ENCODE measurements around the gene MTERF2.

MTERF2 gene

DNA sequence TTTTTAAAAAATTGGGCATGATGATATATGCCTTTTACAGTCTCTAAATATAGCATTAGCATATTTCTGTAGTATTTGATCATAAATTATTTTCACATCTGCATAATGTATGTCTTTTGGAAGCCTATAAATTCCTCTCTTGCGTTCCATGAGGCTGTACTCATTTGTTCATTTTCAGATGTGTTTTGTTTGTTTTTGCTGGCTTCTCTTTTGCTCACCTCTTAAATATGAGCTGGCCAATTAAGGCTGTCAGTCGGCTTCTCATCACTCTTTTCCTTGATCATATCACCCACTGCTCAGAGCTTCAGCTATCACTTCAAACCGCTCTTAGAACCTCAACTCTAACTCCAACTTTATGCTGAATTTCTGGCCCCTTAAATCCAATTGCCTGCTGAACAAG is 24.7 kb downstream of the MTERF2 start:
- TF ChIP-seq MYC (IDR thresholded peaks at IDR 0.05; ENCODE audit: low read depth, low read length): no peak
- TF ChIP-seq POLR2A (IDR thresholded peaks at IDR 0.05; ENCODE audit: extremely low read depth, insufficient read length): no peak
- no peak overlapping the region for H3K4me3 ChIP-seq (ENCODE audit: low read depth, low read length)

DNA sequence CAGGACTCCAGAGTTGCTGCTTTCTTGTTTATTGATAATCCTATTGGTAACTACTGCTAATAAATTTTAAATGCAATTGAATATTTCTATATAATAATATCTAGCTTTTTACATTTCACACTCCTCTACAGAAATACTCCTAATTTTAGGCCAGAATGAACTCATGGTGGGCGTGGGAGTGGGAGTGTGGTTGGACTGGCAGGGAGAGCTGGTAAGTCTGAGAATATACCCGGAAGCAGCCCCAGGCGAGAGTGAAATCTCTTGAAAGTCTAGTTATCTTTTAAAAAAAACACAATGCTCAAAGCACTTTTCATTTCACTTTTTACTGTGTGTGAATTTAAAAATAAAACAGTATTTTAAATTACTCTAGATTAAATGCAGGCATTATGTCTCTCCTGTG is 26.5 kb downstream of the MTERF2 start:
- TF ChIP-seq, protein P1, sequence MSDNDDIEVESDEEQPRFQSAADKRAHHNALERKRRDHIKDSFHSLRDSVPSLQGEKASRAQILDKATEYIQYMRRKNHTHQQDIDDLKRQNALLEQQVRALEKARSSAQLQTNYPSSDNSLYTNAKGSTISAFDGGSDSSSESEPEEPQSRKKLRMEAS (IDR thresholded peaks at IDR 0.05; ENCODE audit: low read depth, low read length): no peak
- TF ChIP-seq POLR2A (IDR thresholded peaks at IDR 0.05; ENCODE audit: extremely low read depth, insufficient read length) (no peak), MYC (IDR thresholded peaks at IDR 0.05; ENCODE audit: low read depth, low read length) (no peak)
- TF ChIP-seq, protein P2, sequence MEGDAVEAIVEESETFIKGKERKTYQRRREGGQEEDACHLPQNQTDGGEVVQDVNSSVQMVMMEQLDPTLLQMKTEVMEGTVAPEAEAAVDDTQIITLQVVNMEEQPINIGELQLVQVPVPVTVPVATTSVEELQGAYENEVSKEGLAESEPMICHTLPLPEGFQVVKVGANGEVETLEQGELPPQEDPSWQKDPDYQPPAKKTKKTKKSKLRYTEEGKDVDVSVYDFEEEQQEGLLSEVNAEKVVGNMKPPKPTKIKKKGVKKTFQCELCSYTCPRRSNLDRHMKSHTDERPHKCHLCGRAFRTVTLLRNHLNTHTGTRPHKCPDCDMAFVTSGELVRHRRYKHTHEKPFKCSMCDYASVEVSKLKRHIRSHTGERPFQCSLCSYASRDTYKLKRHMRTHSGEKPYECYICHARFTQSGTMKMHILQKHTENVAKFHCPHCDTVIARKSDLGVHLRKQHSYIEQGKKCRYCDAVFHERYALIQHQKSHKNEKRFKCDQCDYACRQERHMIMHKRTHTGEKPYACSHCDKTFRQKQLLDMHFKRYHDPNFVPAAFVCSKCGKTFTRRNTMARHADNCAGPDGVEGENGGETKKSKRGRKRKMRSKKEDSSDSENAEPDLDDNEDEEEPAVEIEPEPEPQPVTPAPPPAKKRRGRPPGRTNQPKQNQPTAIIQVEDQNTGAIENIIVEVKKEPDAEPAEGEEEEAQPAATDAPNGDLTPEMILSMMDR (IDR thresholded peaks at IDR 0.05; ENCODE audit: low read depth, low read length): no peak
- DNase-seq (ENCODE audit: low read depth): no peak
- no peak overlapping the region for H3K4me3 ChIP-seq (ENCODE audit: low read depth, low read length)

More for the DNA sequence above, 24.7 kb downstream of the MTERF2 start:
- no peak for DNase-seq (ENCODE audit: low read depth)

DNA sequence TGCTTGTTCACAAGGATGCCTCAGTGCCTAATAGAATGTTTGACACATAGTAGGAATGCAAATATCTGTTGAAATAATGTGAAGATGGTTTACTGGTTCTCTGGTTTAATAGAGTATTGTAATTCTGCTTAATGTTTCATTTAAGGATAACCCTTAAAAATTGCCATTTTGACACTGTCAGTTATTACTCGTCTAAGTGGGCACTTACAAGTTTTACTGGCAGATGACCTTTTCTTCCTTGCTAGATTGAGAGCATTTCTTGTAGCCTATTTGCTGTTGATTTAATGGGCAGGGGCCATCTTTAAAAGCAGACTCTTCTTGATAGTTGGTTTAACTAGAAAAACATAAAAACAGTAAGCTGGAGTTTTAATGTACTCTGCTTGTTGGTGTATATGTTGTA is 29.4 kb downstream of the MTERF2 start:
- peak; percentile 11 for DNase-seq (ENCODE audit: low read depth)
- TF ChIP-seq MYC (IDR thresholded peaks at IDR 0.05; ENCODE audit: low read depth, low read length) (no peak), POLR2A (IDR thresholded peaks at IDR 0.05; ENCODE audit: extremely low read depth, insufficient read length) (no peak)
- TF ChIP-seq, protein P2 (IDR thresholded peaks at IDR 0.05; ENCODE audit: low read depth, low read length): no peak
- TF ChIP-seq, protein P1 (IDR thresholded peaks at IDR 0.05; ENCODE audit: low read depth, low read length): no peak
- peak overlapping the region; percentile 87 for H3K4me3 ChIP-seq (ENCODE audit: low read depth, low read length)

DNA sequence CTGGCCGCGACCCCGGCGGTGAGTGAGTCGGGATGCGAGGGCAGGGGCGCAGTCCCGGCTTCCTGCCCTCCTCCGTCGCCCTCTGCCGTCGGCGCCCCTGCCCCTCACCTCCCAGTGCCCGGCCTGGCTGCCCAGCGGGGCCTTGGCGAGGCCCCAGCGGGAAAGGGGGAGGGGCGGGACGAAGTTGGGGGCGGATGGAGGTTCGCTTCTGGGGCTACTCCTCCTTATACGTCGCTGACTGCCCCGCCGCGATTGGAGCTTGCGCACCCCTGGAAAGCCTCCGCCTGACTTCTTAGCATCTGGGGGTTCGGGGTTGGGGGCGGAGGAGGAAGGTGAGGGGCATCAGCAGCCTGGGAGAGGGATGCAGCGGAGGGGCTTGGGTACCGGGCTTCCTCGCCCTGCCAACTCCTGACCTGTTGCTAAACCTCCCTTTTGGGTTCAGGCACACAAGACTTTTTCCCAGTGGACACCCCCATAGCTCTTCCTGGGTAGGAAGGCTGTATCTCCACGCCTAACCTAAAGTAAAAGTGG is 30.8 kb downstream of the MTERF2 start:
- no peak for DNase-seq (ENCODE audit: low read depth)
- H3K4me3 ChIP-seq (ENCODE audit: low read depth, low read length): peak overlapping the region; percentile 87
- TF ChIP-seq, protein P2 (IDR thresholded peaks at IDR 0.05; ENCODE audit: low read depth, low read length): peak; percentile 11
- TF ChIP-seq MYC (IDR thresholded peaks at IDR 0.05; ENCODE audit: low read depth, low read length) (no peak), POLR2A (IDR thresholded peaks at IDR 0.05; ENCODE audit: extremely low read depth, insufficient read length) (no peak)
- TF ChIP-seq, protein P1 (IDR thresholded peaks at IDR 0.05; ENCODE audit: low read depth, low read length): no peak

DNA sequence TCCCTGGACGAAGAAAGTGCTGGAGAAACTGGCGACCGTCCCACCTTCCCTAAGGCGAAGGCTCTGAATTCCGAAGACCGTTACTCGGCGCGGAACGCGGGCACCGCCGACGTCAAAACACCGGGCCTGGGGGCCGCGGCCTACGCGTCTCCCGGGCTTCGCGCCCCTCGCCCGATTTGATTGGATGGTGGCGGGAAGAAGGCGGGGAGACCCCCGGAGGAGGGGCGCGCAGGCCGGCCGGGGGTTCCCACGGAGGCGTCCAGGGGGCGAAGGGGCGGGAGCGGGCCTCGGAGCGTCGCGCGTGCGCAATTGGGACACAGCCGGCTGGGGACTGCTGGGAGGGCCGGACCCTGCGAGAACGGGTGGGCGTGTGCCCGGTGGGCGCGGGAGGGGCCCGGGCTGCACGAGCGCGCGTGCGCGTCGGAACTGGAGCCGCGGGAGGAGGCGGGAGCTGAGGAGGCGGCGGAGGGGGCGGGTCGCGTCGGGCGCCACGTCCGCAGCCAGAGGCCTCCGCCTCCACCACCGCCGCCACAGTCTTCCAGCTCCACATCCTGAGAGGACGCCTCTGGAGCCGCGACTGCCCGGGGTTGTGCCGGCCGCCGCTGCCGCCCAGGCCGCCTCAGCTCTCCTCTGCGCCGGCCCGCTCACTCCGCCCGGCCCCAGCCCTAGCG is 31.4 kb downstream of the MTERF2 start, which contains the start of gene TMEM263:
TSS of gene TMEM263 (plus strand) at position 531 of the 671 bp plus-strand sequence. CDS start 11,210 bp downstream, outside the sequence.
- DNase-seq (ENCODE audit: low read depth): peak; percentile 97
- TF ChIP-seq POLR2A (IDR thresholded peaks at IDR 0.05; ENCODE audit: extremely low read depth, insufficient read length): no peak
- TF ChIP-seq, protein P2 (IDR thresholded peaks at IDR 0.05; ENCODE audit: low read depth, low read length): no peak
- no peak for TF ChIP-seq MYC (IDR thresholded peaks at IDR 0.05; ENCODE audit: low read depth, low read length)
- TF ChIP-seq, protein P1 (IDR thresholded peaks at IDR 0.05; ENCODE audit: low read depth, low read length): no peak
- H3K4me3 ChIP-seq (ENCODE audit: low read depth, low read length): peak within 1 kb of the TSS; percentile 87

All from NB4 (cell line).